ENCODE results near the gene ICAM2. TPM values are rescaled to one million over a fixed set of nuclear protein-coding genes. Genes with fewer than 3 reads are reported as not detected.

Gene ICAM2
- total RNA-seq, 5 donors from 2014 or later (not counting 1 experiment from before 2014, with no cell fraction given), result 69.6 to 132 (median 116) TPM

GRCh38 chr17:63993368-63993985, 27.0 kb downstream of the ICAM2 start:
- ATAC-seq (replicated peaks in 1 of 4), result peak; percentile 27 to 52 (median 38)

GRCh38 chr17:63991611-63992010, 28.8 kb downstream of the ICAM2 start:
- CTCF ChIA-PET, result no interaction called here

More at GRCh38 chr17:63993368-63993985, 27.0 kb downstream of the ICAM2 start:
- POLR2A ChIA-PET, result interaction anchor here in 1 of 2 donors (0.6 to 0.7 kb wide), 2 partner anchors 25 to 152 kb away, joined by 4 to 14 read pairs; no protein-coding TSS in a partner anchor
- H3K36me3 Mint-ChIP-seq, result no peaks in the 10 kb centered on the region
- no peaks in the 10 kb centered on the region for H3K36me3 ChIP-seq (ENCODE audit: control insufficient read depth in 2 of 2, extremely low read depth in 1 of 2, insufficient read depth in 1 of 2, low read length in 1 of 2)
- peaks cover 36 to 66% (median 47%) of the 10 kb centered on the region in 3 donors for H3K4me1 Mint-ChIP-seq
- no peaks in the 10 kb centered on the region for H3K27me3 Mint-ChIP-seq
- no peak overlapping the region for H3K4me3 ChIP-seq (ENCODE audit: control insufficient read depth in 1 of 2, extremely low read depth in 1 of 2, low read length in 1 of 2)
- H3K27me3 ChIP-seq (replicated peaks in 1 of 2; ENCODE audit: control insufficient read depth in 2 of 2, extremely low read depth in 1 of 2, insufficient read depth in 2 of 2, low read length in 1 of 2), result peaks cover 0 to 11% of the 10 kb centered on the region in 2 experiments
- peak overlapping the region; percentile 71 to 73 for H3K27ac Mint-ChIP-seq
- H3K27ac ChIP-seq (ENCODE audit: low read length), result peak overlapping the region; percentile 37
- DNase-seq, result peak in 24 of 35 experiments; percentile 15 to 58 (median 28)
- CTCF ChIA-PET, result interaction anchor here (0.6 to 2.2 kb wide), 13 partner anchors 13 to 140 kb away, joined by 3 to 13 read pairs (median 3); partner anchors contain the start of genes CD79B (in 1 of the 2) and ICAM2 (in 1 of the 2)
- peak overlapping the region in 2 of 3 donors; percentile 13 for H3K4me3 Mint-ChIP-seq
- 56% methylated on average over 3 of the region's 3 CpGs for WGBS (ENCODE audit: insufficient coverage)
- H3K9me3 Mint-ChIP-seq, result no peaks in the 10 kb centered on the region
- peaks cover 6 to 63% of the 10 kb centered on the region in 2 experiments for H3K4me1 ChIP-seq (ENCODE audit: control insufficient read depth in 1 of 2, extremely low read depth in 1 of 2, insufficient read depth in 2 of 2, low read length in 2 of 2)
- no peaks in the 10 kb centered on the region for H3K9me3 ChIP-seq

GRCh38 chr17:63989622-63990345, 30.6 kb downstream of the ICAM2 start:
- H3K27ac Mint-ChIP-seq, result no peak overlapping the region
- POLR2A ChIA-PET, result no interaction called here

More at GRCh38 chr17:63991611-63992010, 28.8 kb downstream of the ICAM2 start:
- Histone ChIP-seq H3K27me3 (replicated peaks in 1 of 2; ENCODE audit: control insufficient read depth in 2 of 2, extremely low read depth in 1 of 2, insufficient read depth in 2 of 2, low read length in 1 of 2) (peaks cover 0 to 7% of the 10 kb centered on the region in 2 experiments), H3K36me3 (ENCODE audit: control insufficient read depth in 2 of 2, extremely low read depth in 1 of 2, insufficient read depth in 1 of 2, low read length in 1 of 2) (no peaks in the 10 kb centered on the region), H3K4me3 (ENCODE audit: control insufficient read depth in 1 of 2, extremely low read depth in 1 of 2, low read length in 1 of 2) (no peak overlapping the region), H3K27ac (ENCODE audit: low read length) (no peak overlapping the region), H3K4me1 (ENCODE audit: control insufficient read depth in 1 of 2, extremely low read depth in 1 of 2, insufficient read depth in 2 of 2, low read length in 2 of 2) (peaks cover 2 to 49% of the 10 kb centered on the region in 2 experiments), H3K9me3 (no peaks in the 10 kb centered on the region)
- 88% methylated on average over 11 of the region's 11 CpGs for WGBS (ENCODE audit: insufficient coverage)
- no peak for ATAC-seq (replicated peaks in 1 of 4)
- Mint-ChIP-seq H3K36me3 (no peaks in the 10 kb centered on the region), H3K4me1 (peaks cover 32 to 51% (median 41%) of the 10 kb centered on the region in 3 donors), H3K4me3 (peak overlapping the region in 1 of 3 donors; percentile 79), H3K9me3 (no peaks in the 10 kb centered on the region), H3K27ac (peak overlapping the region; percentile 20 to 66), H3K27me3 (no peaks in the 10 kb centered on the region)
- POLR2A ChIA-PET, result interaction anchor here in 1 of 2 donors (0.6 kb wide), 1 partner anchor 115 kb away, joined by 3 read pairs; no protein-coding TSS in a partner anchor
- no peak for DNase-seq

GRCh38 chr17:63988741-63989621, 31.5 kb downstream of the ICAM2 start:
- no peak for DNase-seq
- H3K36me3 Mint-ChIP-seq, result no peaks in the 10 kb centered on the region
- CTCF ChIA-PET, result interaction anchor here (0.6 to 2.0 kb wide), 3 partner anchors 8 to 69 kb away, joined by 3 to 10 read pairs (median 5); partner anchors contain the start of gene GH1 (in 1 of the 2)

More at GRCh38 chr17:63989622-63990345, 30.6 kb downstream of the ICAM2 start:
- 89% methylated on average over 20 of the region's 21 CpGs for WGBS (ENCODE audit: insufficient coverage)
- Mint-ChIP-seq H3K4me1 (peaks cover 45 to 61% (median 53%) of the 10 kb centered on the region in 3 donors), H3K36me3 (no peaks in the 10 kb centered on the region), H3K4me3 (peak overlapping the region in 2 of 3 donors; percentile 10 to 79), H3K27me3 (no peaks in the 10 kb centered on the region), H3K9me3 (no peaks in the 10 kb centered on the region)
- Histone ChIP-seq H3K9me3 (no peaks in the 10 kb centered on the region), H3K36me3 (ENCODE audit: control insufficient read depth in 2 of 2, extremely low read depth in 1 of 2, insufficient read depth in 1 of 2, low read length in 1 of 2) (no peaks in the 10 kb centered on the region), H3K4me3 (ENCODE audit: control insufficient read depth in 1 of 2, extremely low read depth in 1 of 2, low read length in 1 of 2) (no peak overlapping the region), H3K4me1 (ENCODE audit: control insufficient read depth in 1 of 2, extremely low read depth in 1 of 2, insufficient read depth in 2 of 2, low read length in 2 of 2) (peaks cover 2 to 62% of the 10 kb centered on the region in 2 experiments), H3K27me3 (replicated peaks in 1 of 2; ENCODE audit: control insufficient read depth in 2 of 2, extremely low read depth in 1 of 2, insufficient read depth in 2 of 2, low read length in 1 of 2) (peaks cover 0 to 7% of the 10 kb centered on the region in 2 experiments), H3K27ac (ENCODE audit: low read length) (no peak overlapping the region)
- CTCF ChIA-PET, result interaction anchor here (1.0 to 2.0 kb wide), 6 partner anchors 30 to 144 kb away, joined by 3 to 10 read pairs (median 8); partner anchors contain the start of genes GH1 (in 1 of the 2) and ICAM2 (in 1 of the 2)
- no peak for DNase-seq
- no peak for ATAC-seq (replicated peaks in 1 of 4)

GRCh38 chr17:63988127-63988478, 32.3 kb downstream of the ICAM2 start:
- no peaks in the 10 kb centered on the region for H3K9me3 ChIP-seq
- no peaks in the 10 kb centered on the region for H3K36me3 Mint-ChIP-seq
- H3K9me3 Mint-ChIP-seq, result no peaks in the 10 kb centered on the region
- peaks cover 38 to 56% (median 42%) of the 10 kb centered on the region in 3 donors for H3K4me1 Mint-ChIP-seq
- no peak overlapping the region for H3K4me3 Mint-ChIP-seq
- no peak overlapping the region for H3K27ac Mint-ChIP-seq
- H3K27me3 ChIP-seq (replicated peaks in 1 of 2; ENCODE audit: control insufficient read depth in 2 of 2, extremely low read depth in 1 of 2, insufficient read depth in 2 of 2, low read length in 1 of 2), result peaks cover 0 to 7% of the 10 kb centered on the region in 2 experiments
- peaks cover 2 to 55% of the 10 kb centered on the region in 2 experiments for H3K4me1 ChIP-seq (ENCODE audit: control insufficient read depth in 1 of 2, extremely low read depth in 1 of 2, insufficient read depth in 2 of 2, low read length in 2 of 2)
- WGBS (ENCODE audit: insufficient coverage), result 86% methylated on average over 1 of the region's 5 CpGs
- no peak overlapping the region for H3K4me3 ChIP-seq (ENCODE audit: control insufficient read depth in 1 of 2, extremely low read depth in 1 of 2, low read length in 1 of 2)
- no peaks in the 10 kb centered on the region for H3K27me3 Mint-ChIP-seq
- no peaks in the 10 kb centered on the region for H3K36me3 ChIP-seq (ENCODE audit: control insufficient read depth in 2 of 2, extremely low read depth in 1 of 2, insufficient read depth in 1 of 2, low read length in 1 of 2)
- POLR2A ChIA-PET, result interaction anchor here in 1 of 2 donors (0.5 to 0.6 kb wide), 2 partner anchors 39 to 105 kb away, joined by 3 to 4 read pairs; no protein-coding TSS in a partner anchor
- no peak overlapping the region for H3K27ac ChIP-seq (ENCODE audit: low read length)
- ATAC-seq (replicated peaks in 1 of 4), result no peak
- CTCF ChIA-PET, result interaction anchor here (0.6 to 1.4 kb wide), 4 partner anchors 8 to 312 kb away, joined by 3 to 5 read pairs (median 3); no protein-coding TSS in a partner anchor
- no peak for DNase-seq

More at GRCh38 chr17:63988741-63989621, 31.5 kb downstream of the ICAM2 start:
- POLR2A ChIA-PET, result interaction anchor here in 1 of 2 donors (0.6 kb wide), 1 partner anchor 596 kb away, joined by 12 read pairs; no protein-coding TSS in a partner anchor
- ATAC-seq (replicated peaks in 1 of 4), result no peak
- H3K4me1 ChIP-seq (ENCODE audit: control insufficient read depth in 1 of 2, extremely low read depth in 1 of 2, insufficient read depth in 2 of 2, low read length in 2 of 2), result peaks cover 2 to 64% of the 10 kb centered on the region in 2 experiments
- WGBS (ENCODE audit: insufficient coverage), result 88% methylated on average over 30 of the region's 35 CpGs
- H3K27me3 ChIP-seq (replicated peaks in 1 of 2; ENCODE audit: control insufficient read depth in 2 of 2, extremely low read depth in 1 of 2, insufficient read depth in 2 of 2, low read length in 1 of 2), result peaks cover 0 to 7% of the 10 kb centered on the region in 2 experiments
- peak overlapping the region in 1 of 2 donors; percentile 57 for H3K27ac Mint-ChIP-seq
- H3K36me3 ChIP-seq (ENCODE audit: control insufficient read depth in 2 of 2, extremely low read depth in 1 of 2, insufficient read depth in 1 of 2, low read length in 1 of 2), result no peaks in the 10 kb centered on the region
- no peaks in the 10 kb centered on the region for H3K9me3 ChIP-seq
- no peak overlapping the region for H3K4me3 ChIP-seq (ENCODE audit: control insufficient read depth in 1 of 2, extremely low read depth in 1 of 2, low read length in 1 of 2)
- H3K4me3 Mint-ChIP-seq, result no peak overlapping the region
- no peak overlapping the region for H3K27ac ChIP-seq (ENCODE audit: low read length)
- no peaks in the 10 kb centered on the region for H3K9me3 Mint-ChIP-seq
- H3K27me3 Mint-ChIP-seq, result no peaks in the 10 kb centered on the region
- peaks cover 44 to 63% (median 48%) of the 10 kb centered on the region in 3 donors for H3K4me1 Mint-ChIP-seq

All from T-cell (primary cell).